ENCODE measurements around the gene RPRD1A. TPM values are rescaled to one million over a fixed set of nuclear protein-coding genes. Genes with fewer than 3 reads are reported as not detected.

Gene RPRD1A
- total RNA-seq, 1 experiment from 2014 or later: 80.7 TPM

- no peak for TF ChIP-seq EZH2 (IDR thresholded peaks at IDR 0.05)
- TF ChIP-seq CEBPB (IDR thresholded peaks at IDR 0.05; ENCODE audit: low read depth): no peak
- no peak for TF ChIP-seq ZFX (IDR thresholded peaks at IDR 0.05)
- TF ChIP-seq CTCF (IDR thresholded peaks at IDR 0.05 in 2 of 3, conservative IDR thresholded peaks at IDR 0.05 in 1 of 3; ENCODE audit: borderline replicate concordance in 1 of 3, insufficient read depth in 1 of 3, low read depth in 2 of 3, low read length in 2 of 3): no peak
- TF ChIP-seq JUND (IDR thresholded peaks at IDR 0.05): no peak
- TF ChIP-seq POLR2A (IDR thresholded peaks at IDR 0.05; ENCODE audit: borderline replicate concordance, extremely low read depth, insufficient read depth, insufficient read length): no peak
- no peak for TF ChIP-seq RAD21 (IDR thresholded peaks at IDR 0.05; ENCODE audit: low read depth)
- no peak for TF ChIP-seq FOSL1 (IDR thresholded peaks at IDR 0.05; ENCODE audit: low read depth)
- TF ChIP-seq EGR1 (IDR thresholded peaks at IDR 0.05; ENCODE audit: low read depth): no peak
- no peak for TF ChIP-seq MAX (IDR thresholded peaks at IDR 0.05)
Observed at GRCh38 chr18:35962320-35962719, 105.0 kb downstream of the RPRD1A start (continued).

GRCh38 chr18:35956226-35956625 lies 111.1 kb downstream of the RPRD1A start:
- ChIA-PET RAD21 (ENCODE audit: low non-redundant PET in 1 of 2, low total read pairs in 2 of 2, uncharacterized antibody in 2 of 2, unreplicated experiment in 2 of 2) (no interaction called here), CTCF (no interaction called here), POLR2A (no interaction called here)
- no peak overlapping the region for H3K4me3 ChIP-seq (replicated peaks in 1 of 2; ENCODE audit: low read depth in 1 of 2, low read length in 2 of 2)
- H3K27ac ChIP-seq (ENCODE audit: low read depth, low read length): no peak overlapping the region
- H3K9ac ChIP-seq (ENCODE audit: low read length): no peak overlapping the region
- no peaks in the 10 kb centered on the region for H3K9me2 ChIP-seq (ENCODE audit: insufficient read depth)
- no peaks in the 10 kb centered on the region; a peak in 1 of 4 replicates for H3K9me3 ChIP-seq (ENCODE audit: control insufficient read depth in 1 of 2, insufficient read depth in 1 of 2, low read depth in 1 of 2, low read length in 2 of 2)
- DNase-seq (ENCODE audit: low read depth, low spot score) (no peak), ATAC-seq (no peak)
- intact Hi-C loops (cut with micrococcal nuclease): loop anchor here (10.0 kb wide), 1 partner anchor 551 kb away; no protein-coding TSS in a partner anchor
- H3K4me1 ChIP-seq (ENCODE audit: control insufficient read depth in 1 of 2, insufficient read depth in 2 of 2, low read length in 2 of 2): no peaks in the 10 kb centered on the region
- no peak overlapping the region for H3K4me2 ChIP-seq (ENCODE audit: low read length)
- no peaks in the 10 kb centered on the region for H3K79me2 ChIP-seq (ENCODE audit: insufficient read depth, low read length)
- no peak overlapping the region for H2AFZ ChIP-seq (ENCODE audit: low read depth, low read length, poor library complexity, severe bottlenecking)
- H4K20me1 ChIP-seq (ENCODE audit: insufficient read depth): no peaks in the 10 kb centered on the region
- no peaks in the 10 kb centered on the region for H3K27me3 ChIP-seq (ENCODE audit: insufficient read depth, low read length)
- no peak for TF ChIP-seq EZH2phosphoT487 (IDR thresholded peaks at IDR 0.05; ENCODE audit: borderline replicate concordance)
- TF ChIP-seq POLR2A (IDR thresholded peaks at IDR 0.05; ENCODE audit: borderline replicate concordance, extremely low read depth, insufficient read depth, insufficient read length): no peak
- TF ChIP-seq, protein P1, sequence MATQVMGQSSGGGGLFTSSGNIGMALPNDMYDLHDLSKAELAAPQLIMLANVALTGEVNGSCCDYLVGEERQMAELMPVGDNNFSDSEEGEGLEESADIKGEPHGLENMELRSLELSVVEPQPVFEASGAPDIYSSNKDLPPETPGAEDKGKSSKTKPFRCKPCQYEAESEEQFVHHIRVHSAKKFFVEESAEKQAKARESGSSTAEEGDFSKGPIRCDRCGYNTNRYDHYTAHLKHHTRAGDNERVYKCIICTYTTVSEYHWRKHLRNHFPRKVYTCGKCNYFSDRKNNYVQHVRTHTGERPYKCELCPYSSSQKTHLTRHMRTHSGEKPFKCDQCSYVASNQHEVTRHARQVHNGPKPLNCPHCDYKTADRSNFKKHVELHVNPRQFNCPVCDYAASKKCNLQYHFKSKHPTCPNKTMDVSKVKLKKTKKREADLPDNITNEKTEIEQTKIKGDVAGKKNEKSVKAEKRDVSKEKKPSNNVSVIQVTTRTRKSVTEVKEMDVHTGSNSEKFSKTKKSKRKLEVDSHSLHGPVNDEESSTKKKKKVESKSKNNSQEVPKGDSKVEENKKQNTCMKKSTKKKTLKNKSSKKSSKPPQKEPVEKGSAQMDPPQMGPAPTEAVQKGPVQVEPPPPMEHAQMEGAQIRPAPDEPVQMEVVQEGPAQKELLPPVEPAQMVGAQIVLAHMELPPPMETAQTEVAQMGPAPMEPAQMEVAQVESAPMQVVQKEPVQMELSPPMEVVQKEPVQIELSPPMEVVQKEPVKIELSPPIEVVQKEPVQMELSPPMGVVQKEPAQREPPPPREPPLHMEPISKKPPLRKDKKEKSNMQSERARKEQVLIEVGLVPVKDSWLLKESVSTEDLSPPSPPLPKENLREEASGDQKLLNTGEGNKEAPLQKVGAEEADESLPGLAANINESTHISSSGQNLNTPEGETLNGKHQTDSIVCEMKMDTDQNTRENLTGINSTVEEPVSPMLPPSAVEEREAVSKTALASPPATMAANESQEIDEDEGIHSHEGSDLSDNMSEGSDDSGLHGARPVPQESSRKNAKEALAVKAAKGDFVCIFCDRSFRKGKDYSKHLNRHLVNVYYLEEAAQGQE (IDR thresholded peaks at IDR 0.05; ENCODE audit: low read depth): no peak
- TF ChIP-seq, protein P2, sequence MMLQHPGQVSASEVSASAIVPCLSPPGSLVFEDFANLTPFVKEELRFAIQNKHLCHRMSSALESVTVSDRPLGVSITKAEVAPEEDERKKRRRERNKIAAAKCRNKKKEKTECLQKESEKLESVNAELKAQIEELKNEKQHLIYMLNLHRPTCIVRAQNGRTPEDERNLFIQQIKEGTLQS (IDR thresholded peaks at IDR 0.05): no peak
- no peak for TF ChIP-seq ZFX (IDR thresholded peaks at IDR 0.05)
- TF ChIP-seq FOSL1 (IDR thresholded peaks at IDR 0.05; ENCODE audit: low read depth): no peak
- TF ChIP-seq ELF1 (IDR thresholded peaks at IDR 0.05; ENCODE audit: borderline replicate concordance, low read depth): no peak
- no peak for TF ChIP-seq SP1 (IDR thresholded peaks at IDR 0.05; ENCODE audit: low read depth)
- H3K36me3 ChIP-seq (ENCODE audit: control insufficient read depth in 1 of 2, insufficient read depth in 2 of 2, low read length in 2 of 2): no peaks in the 10 kb centered on the region
- BruUV-seq (replicated peaks): no TSS peak

All from HCT116 (cell line).